MM.1S (cell line): Measurements from ENCODE around the gene CD6.

ENCODE experiments used
- DNase-seq: peaks from one replicate; pipeline ENCODE4 v3.0.0-alpha.2; 2015
- H2AFZ ChIP-seq: fragments of 300-600 bp; sonication (generic); 2 replicates; pipeline ENCODE4 v1.6.0; 2016; ENCODE audit warnings: antibody characterized with exemption, low read length
- H3F3A ChIP-seq: fragments of 300-600 bp; sonication (generic); 2 replicates; pipeline ENCODE4 v1.6.1; 2016; ENCODE audit warnings: mild to moderate bottlenecking, antibody characterized with exemption, low read length, moderate library complexity, mixed read lengths; ENCODE audit not compliant: insufficient read depth
- H3K27ac ChIP-seq: fragments of 300-600 bp; sonication (generic); 2 replicates; pipeline ENCODE4 v1.5.1; 2016; ENCODE audit warnings: mild to moderate bottlenecking, low read length
- H3K27me3 ChIP-seq: fragments of 300-600 bp; sonication (generic); replicated peaks from 2 replicates; pipeline ENCODE4 v1.6.0; 2016; ENCODE audit warnings: low read length; ENCODE audit not compliant: insufficient read depth
- H3K36me3 ChIP-seq: fragments of 300-600 bp; sonication (generic); replicated peaks from 2 replicates; pipeline ENCODE4 v1.6.1; 2016; ENCODE audit warnings: mild to moderate bottlenecking, low read length, mixed read lengths; ENCODE audit not compliant: insufficient read depth
- H3K4me1 ChIP-seq: fragments of 300-600 bp; sonication (generic); 2 replicates; pipeline ENCODE4 v1.6.1; 2016; ENCODE audit warnings: low read length, mixed read lengths
- H3K4me2 ChIP-seq: fragments of 300-600 bp; sonication (generic); 2 replicates; pipeline ENCODE4 v1.6.0; 2016; ENCODE audit warnings: low read depth, low read length
- H3K4me3 ChIP-seq: fragments of 300-600 bp; sonication (generic); 2 replicates; pipeline ENCODE4 v1.5.1; 2016; ENCODE audit warnings: low read length, mixed read lengths
- H3K79me2 ChIP-seq: fragments of 300-600 bp; sonication (generic); 2 replicates; pipeline ENCODE4 v1.6.1; 2016; ENCODE audit warnings: mixed run types, low read length, mixed read lengths
- H3K9ac ChIP-seq: fragments of 300-600 bp; sonication (generic); 2 replicates; pipeline ENCODE4 v1.6.1; 2016; ENCODE audit warnings: low read length, mixed read lengths
- H3K9me2 ChIP-seq: fragments of 300-600 bp; sonication (generic); replicated peaks from 2 replicates; pipeline ENCODE4 v1.6.1; 2016; ENCODE audit warnings: mild to moderate bottlenecking, low read length, mixed read lengths; ENCODE audit not compliant: insufficient read depth
- H3K9me3 ChIP-seq: fragments of 300-600 bp; sonication (generic); replicated peaks from 2 replicates; pipeline ENCODE4 v1.6.1; 2016; ENCODE audit warnings: mild to moderate bottlenecking, low read length, mixed read lengths; ENCODE audit not compliant: insufficient read depth
- H4K20me1 ChIP-seq: fragments of 300-600 bp; sonication (generic); 2 replicates; pipeline ENCODE4 v1.6.1; 2016; ENCODE audit warnings: mild to moderate bottlenecking, low read length, moderate library complexity, mixed read lengths; ENCODE audit not compliant: insufficient read depth
- EZH2 ChIP-seq: fragments of 300-600 bp; sonication (generic); optimal IDR thresholded peaks from 2 replicates; pipeline ENCODE3; 2017; ENCODE audit warnings: low read depth, mild to moderate bottlenecking, antibody characterized with exemption, low read length, mixed read lengths
- EZH2phosphoT487 ChIP-seq: fragments of 300-600 bp; sonication (generic); IDR thresholded peaks from 2 replicates; pipeline ENCODE4 v1.6.1; 2018; ENCODE audit warnings: antibody characterized with exemption, low read length
- TF ChIP-seq, protein P1 (sequence below): fragments of 300-600 bp; sonication (generic); IDR thresholded peaks from 2 replicates; pipeline ENCODE4 v1.5.1; 2016; ENCODE audit warnings: antibody characterized with exemption, low read length, mixed read lengths

The CD6 gene

DNA sequence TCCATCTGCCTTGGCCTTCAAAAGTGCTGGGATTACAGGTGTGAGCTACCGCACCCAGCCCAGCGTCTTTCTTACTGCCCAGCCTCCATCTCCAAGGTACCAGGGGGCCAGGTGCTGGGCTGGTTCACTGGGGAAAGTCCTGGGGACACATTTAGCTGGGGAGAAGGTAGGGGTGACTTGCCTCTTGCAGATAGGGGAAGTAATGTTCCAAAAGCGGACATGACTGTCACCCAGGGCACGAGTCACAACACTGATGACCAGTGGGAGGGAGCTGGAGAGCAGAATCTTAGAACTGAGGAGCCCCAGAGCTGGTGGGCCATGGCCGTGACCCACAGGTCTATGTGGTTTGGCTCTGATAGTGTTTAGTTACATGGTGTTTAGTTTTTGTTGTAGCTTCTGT lies 17.1 kb upstream of the CD6 start:
- Histone ChIP-seq H3K36me3 (no peaks in the 10 kb centered on the region), H2AFZ (no peak overlapping the region), H3K4me2 (no peak overlapping the region), H3K27me3 (0 out of 2 replicates have a peak, but pooled peaks cover 6% of the 10 kb centered on the region), H3K4me1 (peaks cover 8% of the 10 kb centered on the region; the same call in 1 of the 2 replicates), H3K27ac (no peak overlapping the region), H3K4me3 (no peak overlapping the region), H3K9me3 (no peaks in the 10 kb centered on the region), H3K9me2 (no peaks in the 10 kb centered on the region), H4K20me1 (no peaks in the 10 kb centered on the region), H3K9ac (no peak overlapping the region), H3K79me2 (no peaks in the 10 kb centered on the region), H3F3A (no peaks in the 10 kb centered on the region)
- no peak for DNase-seq
- TF ChIP-seq, protein P1, sequence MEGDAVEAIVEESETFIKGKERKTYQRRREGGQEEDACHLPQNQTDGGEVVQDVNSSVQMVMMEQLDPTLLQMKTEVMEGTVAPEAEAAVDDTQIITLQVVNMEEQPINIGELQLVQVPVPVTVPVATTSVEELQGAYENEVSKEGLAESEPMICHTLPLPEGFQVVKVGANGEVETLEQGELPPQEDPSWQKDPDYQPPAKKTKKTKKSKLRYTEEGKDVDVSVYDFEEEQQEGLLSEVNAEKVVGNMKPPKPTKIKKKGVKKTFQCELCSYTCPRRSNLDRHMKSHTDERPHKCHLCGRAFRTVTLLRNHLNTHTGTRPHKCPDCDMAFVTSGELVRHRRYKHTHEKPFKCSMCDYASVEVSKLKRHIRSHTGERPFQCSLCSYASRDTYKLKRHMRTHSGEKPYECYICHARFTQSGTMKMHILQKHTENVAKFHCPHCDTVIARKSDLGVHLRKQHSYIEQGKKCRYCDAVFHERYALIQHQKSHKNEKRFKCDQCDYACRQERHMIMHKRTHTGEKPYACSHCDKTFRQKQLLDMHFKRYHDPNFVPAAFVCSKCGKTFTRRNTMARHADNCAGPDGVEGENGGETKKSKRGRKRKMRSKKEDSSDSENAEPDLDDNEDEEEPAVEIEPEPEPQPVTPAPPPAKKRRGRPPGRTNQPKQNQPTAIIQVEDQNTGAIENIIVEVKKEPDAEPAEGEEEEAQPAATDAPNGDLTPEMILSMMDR: no peak
- TF ChIP-seq EZH2: no peak
- no peak for TF ChIP-seq EZH2phosphoT487

DNA sequence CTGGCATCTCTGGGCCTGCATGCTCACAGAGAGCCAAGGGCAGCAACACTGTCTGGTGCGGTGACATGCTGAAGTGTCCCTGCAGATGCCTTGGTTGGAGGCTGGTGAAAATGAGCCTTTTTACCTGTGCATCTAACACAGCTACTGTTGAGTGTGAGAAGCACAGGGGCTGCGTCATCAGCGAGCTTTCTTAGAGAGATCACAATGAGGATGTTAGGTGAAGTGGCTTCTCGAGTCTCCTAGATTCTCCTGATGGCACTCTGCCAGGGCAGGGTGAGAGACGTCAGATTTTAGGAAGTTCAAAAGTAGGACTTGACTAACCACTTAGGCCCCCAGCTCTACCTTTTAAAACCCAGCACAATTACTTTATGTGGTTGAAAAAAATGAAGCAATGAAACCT lies 15.9 kb upstream of the CD6 start:
- Histone ChIP-seq H3K4me2 (no peak overlapping the region), H3K4me1 (peaks cover 8% of the 10 kb centered on the region; the same call in 1 of the 2 replicates), H3K9me2 (no peaks in the 10 kb centered on the region), H3K9ac (no peak overlapping the region), H3F3A (no peaks in the 10 kb centered on the region), H3K27ac (no peak overlapping the region), H3K27me3 (no peaks in the 10 kb centered on the region), H4K20me1 (no peaks in the 10 kb centered on the region), H3K4me3 (no peak overlapping the region), H3K79me2 (no peaks in the 10 kb centered on the region), H2AFZ (no peak overlapping the region), H3K9me3 (no peaks in the 10 kb centered on the region), H3K36me3 (no peaks in the 10 kb centered on the region)
- DNase-seq: no peak
- TF ChIP-seq EZH2: no peak
- TF ChIP-seq, protein P1: no peak
- TF ChIP-seq EZH2phosphoT487: no peak

DNA sequence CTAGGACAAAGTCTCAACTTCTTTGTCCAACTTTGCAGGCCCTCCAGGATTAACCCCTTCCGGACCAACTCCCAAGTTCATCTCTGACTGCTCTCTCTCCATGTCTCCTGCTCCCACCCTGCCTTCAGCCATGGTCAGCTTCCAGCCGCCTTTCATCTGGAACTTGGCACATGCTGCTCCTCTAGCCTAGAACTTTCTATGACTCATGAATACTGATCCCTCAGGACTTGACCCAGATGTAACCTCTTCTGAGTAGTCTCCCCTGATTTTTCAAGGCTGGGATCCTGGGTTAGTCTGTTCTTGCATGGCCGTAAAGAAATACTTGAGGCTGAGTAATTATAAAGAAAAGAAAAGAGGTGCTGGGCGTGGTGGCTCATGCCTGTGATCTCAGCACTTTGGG lies 14.3 kb upstream of the CD6 start:
- DNase-seq: no peak
- Histone ChIP-seq H3K4me3 (no peak overlapping the region), H3K36me3 (no peaks in the 10 kb centered on the region), H3K27me3 (no peaks in the 10 kb centered on the region), H3K4me2 (no peak overlapping the region), H2AFZ (no peak overlapping the region), H3K4me1 (0 out of 2 replicates have a peak, but pooled peaks cover 8% of the 10 kb centered on the region), H3K27ac (no peak overlapping the region), H4K20me1 (no peaks in the 10 kb centered on the region), H3K9me2 (no peaks in the 10 kb centered on the region), H3F3A (no peaks in the 10 kb centered on the region), H3K9me3 (no peaks in the 10 kb centered on the region), H3K9ac (no peak overlapping the region), H3K79me2 (no peaks in the 10 kb centered on the region)
- no peak for TF ChIP-seq EZH2

DNA sequence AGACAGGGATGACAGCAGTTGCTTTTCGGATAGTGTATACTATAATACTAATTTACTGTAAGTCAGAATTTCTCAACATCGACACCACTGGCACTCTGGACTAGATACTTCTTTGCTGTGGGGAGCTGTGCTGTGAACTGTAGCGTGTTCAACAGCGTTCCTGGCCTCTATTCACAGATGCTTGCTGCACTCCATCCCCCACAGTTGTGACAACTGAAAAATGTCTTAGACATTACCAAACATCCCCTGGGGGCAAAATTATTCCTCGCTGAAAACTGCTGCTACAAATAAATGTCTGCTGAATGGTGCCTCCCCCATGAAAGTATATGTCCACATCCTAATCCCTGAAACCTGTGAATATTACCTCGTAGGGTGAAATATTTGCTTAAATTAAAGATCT lies 12.0 kb upstream of the CD6 start:
- Histone ChIP-seq H3K4me2 (no peak overlapping the region), H3K79me2 (no peaks in the 10 kb centered on the region), H3K27me3 (no peaks in the 10 kb centered on the region), H3K9ac (no peak overlapping the region), H3K9me2 (no peaks in the 10 kb centered on the region), H3K4me3 (no peak overlapping the region), H4K20me1 (no peaks in the 10 kb centered on the region), H3F3A (no peaks in the 10 kb centered on the region), H3K9me3 (no peaks in the 10 kb centered on the region), H3K27ac (no peak overlapping the region), H2AFZ (no peak overlapping the region), H3K4me1 (no peaks in the 10 kb centered on the region), H3K36me3 (no peaks in the 10 kb centered on the region)
- TF ChIP-seq, protein P1: no peak
- no peak for TF ChIP-seq EZH2
- no peak for TF ChIP-seq EZH2phosphoT487
- no peak for DNase-seq
